ENCODE measurements around the gene SLC39A13. TPM values are rescaled to one million over a fixed set of nuclear protein-coding genes. Genes with fewer than 3 reads are reported as not detected.

Gene SLC39A13
- total RNA-seq, 1 experiment from 2014 or later = 27.1 TPM

- no peak overlapping the region for H3K27ac Mint-ChIP-seq (ENCODE audit: unreplicated experiment)
- Histone ChIP-seq H3K4me3 (ENCODE audit: low read depth, low read length) (no peak overlapping the region), H3K36me3 (ENCODE audit: control insufficient read depth, insufficient read depth, low read length) (no peaks in the 10 kb centered on the region), H3K9me3 (no peaks in the 10 kb centered on the region), H3K4me1 (no peaks in the 10 kb centered on the region), H3K27me3 (replicated peaks; ENCODE audit: control insufficient read depth, insufficient read depth, low read length) (no peaks in the 10 kb centered on the region)
- H3K9me3 Mint-ChIP-seq (ENCODE audit: unreplicated experiment) = no peaks in the 10 kb centered on the region
- CTCF ChIA-PET = interaction anchor here (0.6 kb wide), 1 partner anchor 16 kb away, joined by 3 read pairs; no protein-coding TSS in a partner anchor
- H3K4me3 Mint-ChIP-seq (ENCODE audit: unreplicated experiment) = no peak overlapping the region
- H3K36me3 Mint-ChIP-seq (ENCODE audit: insufficient read depth, unreplicated experiment) = no peaks in the 10 kb centered on the region
- intact Hi-C loops (cut with micrococcal nuclease; ENCODE audit: unreplicated experiment) = no loop called here
- POLR2A ChIA-PET = no interaction called here
- H3K27me3 Mint-ChIP-seq (ENCODE audit: insufficient read depth, unreplicated experiment) = no peaks in the 10 kb centered on the region
- H3K4me1 Mint-ChIP-seq (ENCODE audit: low read depth, unreplicated experiment) = no peaks in the 10 kb centered on the region
- no TSS peak for BruUV-seq (replicated peaks)
- DNase-seq = no peak
- no peak for TF ChIP-seq CTCF (IDR thresholded peaks at IDR 0.05; ENCODE audit: insufficient read depth in 1 of 2, low read depth in 1 of 2, low read length in 1 of 2, severe bottlenecking in 1 of 2, unreplicated experiment in 1 of 2)
These were observed 16.5 kb upstream of the SLC39A13 start for GRCh38 chr11:47391711-47392432.

- Mint-ChIP-seq H3K36me3 (ENCODE audit: insufficient read depth, unreplicated experiment) (no peaks in the 10 kb centered on the region), H3K9me3 (ENCODE audit: unreplicated experiment) (no peaks in the 10 kb centered on the region), H3K27me3 (ENCODE audit: insufficient read depth, unreplicated experiment) (no peaks in the 10 kb centered on the region), H3K4me3 (ENCODE audit: unreplicated experiment) (no peak overlapping the region), H3K27ac (ENCODE audit: unreplicated experiment) (no peak overlapping the region), H3K4me1 (ENCODE audit: low read depth, unreplicated experiment) (no peaks in the 10 kb centered on the region)
- DNase-seq = no peak
- BruUV-seq (replicated peaks) = no TSS peak
- intact Hi-C loops (cut with micrococcal nuclease; ENCODE audit: unreplicated experiment) = no loop called here
- H3K9me3 ChIP-seq = no peaks in the 10 kb centered on the region
- ChIA-PET CTCF (interaction anchor here (0.6 kb wide), 1 partner anchor 15 kb away, joined by 3 read pairs; no protein-coding TSS in a partner anchor), POLR2A (no interaction called here)
- H3K27me3 ChIP-seq (replicated peaks; ENCODE audit: control insufficient read depth, insufficient read depth, low read length) = no peaks in the 10 kb centered on the region
- H3K4me1 ChIP-seq = no peaks in the 10 kb centered on the region
- no peak overlapping the region for H3K4me3 ChIP-seq (ENCODE audit: low read depth, low read length)
- H3K36me3 ChIP-seq (ENCODE audit: control insufficient read depth, insufficient read depth, low read length) = no peaks in the 10 kb centered on the region
- TF ChIP-seq CTCF (IDR thresholded peaks at IDR 0.05; ENCODE audit: insufficient read depth in 1 of 2, low read depth in 1 of 2, low read length in 1 of 2, severe bottlenecking in 1 of 2, unreplicated experiment in 1 of 2) = no peak
These were observed 15.7 kb upstream of the SLC39A13 start for GRCh38 chr11:47392546-47393162.

GRCh38 chr11:47393163-47394049 is 15.0 kb upstream of the SLC39A13 start:
- no peaks in the 10 kb centered on the region for H3K27me3 Mint-ChIP-seq (ENCODE audit: insufficient read depth, unreplicated experiment)
- no peak overlapping the region for H3K27ac Mint-ChIP-seq (ENCODE audit: unreplicated experiment)
- Histone ChIP-seq H3K27me3 (replicated peaks; ENCODE audit: control insufficient read depth, insufficient read depth, low read length) (no peaks in the 10 kb centered on the region), H3K4me3 (ENCODE audit: low read depth, low read length) (no peak overlapping the region), H3K9me3 (no peaks in the 10 kb centered on the region), H3K36me3 (ENCODE audit: control insufficient read depth, insufficient read depth, low read length) (no peaks in the 10 kb centered on the region), H3K4me1 (no peaks in the 10 kb centered on the region)
- no peaks in the 10 kb centered on the region for H3K36me3 Mint-ChIP-seq (ENCODE audit: insufficient read depth, unreplicated experiment)
- CTCF ChIA-PET = no interaction called here
- no TSS peak for BruUV-seq (replicated peaks)
- no peak for TF ChIP-seq CTCF (IDR thresholded peaks at IDR 0.05; ENCODE audit: insufficient read depth in 1 of 2, low read depth in 1 of 2, low read length in 1 of 2, severe bottlenecking in 1 of 2, unreplicated experiment in 1 of 2)
- no peaks in the 10 kb centered on the region for H3K4me1 Mint-ChIP-seq (ENCODE audit: low read depth, unreplicated experiment)
- no peak for DNase-seq
- no peaks in the 10 kb centered on the region for H3K9me3 Mint-ChIP-seq (ENCODE audit: unreplicated experiment)
- intact Hi-C loops (cut with micrococcal nuclease; ENCODE audit: unreplicated experiment) = no loop called here
- POLR2A ChIA-PET = no interaction called here
- H3K4me3 Mint-ChIP-seq (ENCODE audit: unreplicated experiment) = no peak overlapping the region

Data from Caco-2 (cell line).